HG03565 (cell line): Measurements from ENCODE around the gene CYP2C19.
"Not testable (repeated sequence)": the region's sequence is repeated elsewhere in the genome, so short reads cannot be mapped to it uniquely, and the experiment has no call there.

Experiments used
- ATAC-seq: cut with Tn5 transposase; IDR thresholded peaks from one replicate; pipeline ENCODE4 v1.9.1; 2021; ENCODE audit warnings: mild to moderate bottlenecking, moderate library complexity; ENCODE audit not compliant: unreplicated experiment

The CYP2C19 gene

GRCh38 chr10:94762393-94762792 is at the start of gene CYP2C19:
TSS of gene CYP2C19 (plus strand) at chr10:94762681. CDS start at chr10:94762706, 25 bp downstream.
- ATAC-seq: no peak

GRCh38 chr10:94725871-94726270 is 36.6 kb upstream of the CYP2C19 start:
- no peak for ATAC-seq

GRCh38 chr10:94735197-94735596 is 27.3 kb upstream of the CYP2C19 start:
- no peak for ATAC-seq

- no peak for ATAC-seq
Observed at GRCh38 chr10:94738588-94738987, 23.9 kb upstream of the CYP2C19 start.

- ATAC-seq: no peak
Observed at GRCh38 chr10:94747137-94747536, 15.3 kb upstream of the CYP2C19 start.

- ATAC-seq: no peak
Observed at GRCh38 chr10:94747838-94748237, 14.6 kb upstream of the CYP2C19 start.

- ATAC-seq: no peak
Observed at GRCh38 chr10:94757916-94758315, 4.6 kb upstream of the CYP2C19 start.

GRCh38 chr10:94760586-94761178 is 1.8 kb upstream of the CYP2C19 start:
- no peak for ATAC-seq

GRCh38 chr10:94775425-94775824 is 12.9 kb downstream of the CYP2C19 start:
- ATAC-seq: not testable (repeated sequence)

GRCh38 chr10:94777886-94778458 is 15.5 kb downstream of the CYP2C19 start:
- ATAC-seq: no peak

GRCh38 chr10:94780844-94781243 is 18.4 kb downstream of the CYP2C19 start:
- ATAC-seq: no peak

- ATAC-seq: no peak
Observed at GRCh38 chr10:94784256-94784655, 21.8 kb downstream of the CYP2C19 start.

- ATAC-seq: no peak
Observed at GRCh38 chr10:94785211-94785610, 22.7 kb downstream of the CYP2C19 start.

- not testable (repeated sequence) for ATAC-seq
Observed at GRCh38 chr10:94800551-94800950, 38.1 kb downstream of the CYP2C19 start.

- ATAC-seq: no peak
Observed at GRCh38 chr10:94803307-94803706, 40.8 kb downstream of the CYP2C19 start.

- not testable (repeated sequence) for ATAC-seq
Observed at GRCh38 chr10:94830025-94830424, 67.5 kb downstream of the CYP2C19 start.

- no peak for ATAC-seq
Observed at GRCh38 chr10:94846204-94846603, 83.7 kb downstream of the CYP2C19 start.

GRCh38 chr10:94850766-94851165 is 88.3 kb downstream of the CYP2C19 start:
- no peak for ATAC-seq

GRCh38 chr10:94851263-94851662 is 88.8 kb downstream of the CYP2C19 start:
- no peak for ATAC-seq

GRCh38 chr10:94852438-94852837 is 90.0 kb downstream of the CYP2C19 start:
- ATAC-seq: no peak

- ATAC-seq: no peak
Observed at GRCh38 chr10:94853065-94853464, 90.6 kb downstream of the CYP2C19 start.

GRCh38 chr10:94858005-94858404 is 95.5 kb downstream of the CYP2C19 start:
- no peak for ATAC-seq

GRCh38 chr10:94859086-94859485 is 96.6 kb downstream of the CYP2C19 start:
- ATAC-seq: no peak
